Stimulated activated CD8-positive, alpha-beta memory T cell treated with anti-CD3 and anti-CD28 coated beads, Interleukin-12 subunit alpha, Interleukin-12 subunit beta, amount 100 ng/mL, for 24 hours (primary cell): ENCODE results near the gene ADGRA1.

Experiments
- DNase-seq: peaks from one replicate; pipeline ENCODE4 v3.0.0-alpha.2; 2020; ENCODE audit errors: extremely low read depth

The ADGRA1 gene

GRCh38 chr10:133076274-133077038, 11.3 kb upstream of the ADGRA1 start:
- no peak for DNase-seq

- no peak for DNase-seq
These were observed 7.7 kb upstream of the ADGRA1 start for GRCh38 chr10:133079836-133080682.

- no peak for DNase-seq
These were observed 7.1 kb upstream of the ADGRA1 start for GRCh38 chr10:133080683-133081040.

- no peak for DNase-seq
These were observed 6.1 kb upstream of the ADGRA1 start for GRCh38 chr10:133081636-133082035.

DNA sequence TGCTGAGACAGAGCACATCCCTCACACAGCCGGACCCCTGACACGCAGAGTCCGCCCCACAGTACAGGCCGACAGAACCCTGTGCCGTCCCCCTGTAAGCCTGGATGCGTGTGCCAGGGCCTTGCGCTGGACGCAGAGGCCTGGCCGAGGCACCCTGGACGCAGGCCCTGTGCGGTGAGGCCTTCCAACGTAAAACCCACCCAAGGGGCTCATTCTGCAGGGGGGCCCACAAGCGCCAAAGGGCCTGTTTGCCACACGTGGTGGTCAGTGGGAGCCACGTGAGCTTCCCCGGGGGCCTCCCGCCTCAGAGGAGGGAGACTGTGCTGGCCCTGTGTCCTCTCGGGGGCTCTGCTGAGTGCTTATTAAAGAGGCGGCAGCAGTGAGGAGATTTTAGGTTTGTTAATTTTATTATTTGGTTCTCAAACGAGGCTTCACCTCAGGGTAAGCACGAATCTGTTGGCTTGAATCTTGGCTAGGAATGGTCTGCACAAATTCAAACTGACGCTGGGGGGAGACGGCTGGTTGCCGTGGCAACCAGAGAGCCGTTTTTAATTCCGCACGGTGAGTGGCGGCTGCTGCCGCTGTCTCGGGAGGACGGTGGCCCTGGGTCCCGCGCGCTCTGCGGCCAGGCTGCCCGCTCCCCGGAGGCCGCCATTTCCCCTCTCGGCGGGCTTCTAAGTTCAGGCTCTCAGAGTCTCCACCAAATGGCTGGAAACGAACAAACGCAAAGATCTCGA, 4.9 kb upstream of the ADGRA1 start:
- no peak for DNase-seq

DNA sequence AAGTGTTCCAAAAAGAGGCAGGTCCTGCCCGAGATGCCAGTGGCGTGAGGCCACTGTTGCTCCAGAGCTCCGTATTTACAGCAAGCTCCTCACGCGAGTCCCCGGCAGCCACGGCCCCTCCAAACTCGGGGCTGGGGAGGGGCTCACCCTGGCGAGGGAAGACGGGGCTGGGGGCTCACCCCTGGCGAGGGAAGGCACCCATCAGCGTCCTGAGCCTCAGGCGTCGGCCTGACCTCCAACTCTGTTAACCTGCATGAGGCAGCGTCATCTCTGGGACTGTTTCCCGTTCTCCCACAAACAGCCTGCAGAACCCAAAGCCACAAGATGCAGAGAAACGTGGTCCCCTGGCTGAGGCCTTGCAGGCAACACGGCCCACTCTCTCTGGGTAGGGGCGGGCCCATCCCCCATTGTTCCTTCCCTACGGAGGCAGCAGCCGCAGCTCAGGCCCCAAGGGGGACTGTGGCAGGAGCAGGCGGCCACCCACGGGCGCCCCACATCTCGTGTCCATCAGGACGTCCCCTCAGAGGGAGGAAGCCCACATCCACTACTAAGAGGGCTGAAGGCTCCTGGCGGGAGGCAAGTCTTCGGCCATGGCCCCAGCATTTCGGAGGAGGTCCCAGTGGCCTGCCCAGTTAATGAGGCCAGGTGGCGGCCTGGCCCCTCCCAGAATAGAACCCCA, 4.2 kb upstream of the ADGRA1 start:
- DNase-seq: no peak

- no peak for DNase-seq
These were observed 3.2 kb upstream of the ADGRA1 start for GRCh38 chr10:133084491-133084890.

- DNase-seq: no peak
These were observed 2.2 kb upstream of the ADGRA1 start for GRCh38 chr10:133085251-133086125.

DNA sequence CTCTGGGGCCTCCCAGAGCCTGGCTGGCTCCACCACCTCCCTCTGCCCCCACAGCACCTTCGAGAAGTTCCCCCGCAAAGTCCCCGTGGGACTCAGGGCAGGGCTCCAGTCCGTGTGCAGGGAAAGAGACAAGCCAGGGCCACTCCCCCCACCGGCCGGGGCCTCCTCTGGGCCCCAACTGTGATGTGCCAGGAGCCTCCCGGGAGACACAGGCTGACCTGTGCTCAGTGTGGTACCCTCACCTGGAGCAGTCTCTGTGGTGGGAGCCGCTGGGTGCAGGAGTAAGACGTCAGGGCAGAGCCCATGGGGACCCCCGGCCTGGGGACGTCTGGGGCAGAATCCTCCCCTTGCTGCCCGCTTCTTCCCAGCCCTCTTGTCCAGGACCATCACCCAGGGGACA, 1.5 kb upstream of the ADGRA1 start:
- DNase-seq: no peak

DNA sequence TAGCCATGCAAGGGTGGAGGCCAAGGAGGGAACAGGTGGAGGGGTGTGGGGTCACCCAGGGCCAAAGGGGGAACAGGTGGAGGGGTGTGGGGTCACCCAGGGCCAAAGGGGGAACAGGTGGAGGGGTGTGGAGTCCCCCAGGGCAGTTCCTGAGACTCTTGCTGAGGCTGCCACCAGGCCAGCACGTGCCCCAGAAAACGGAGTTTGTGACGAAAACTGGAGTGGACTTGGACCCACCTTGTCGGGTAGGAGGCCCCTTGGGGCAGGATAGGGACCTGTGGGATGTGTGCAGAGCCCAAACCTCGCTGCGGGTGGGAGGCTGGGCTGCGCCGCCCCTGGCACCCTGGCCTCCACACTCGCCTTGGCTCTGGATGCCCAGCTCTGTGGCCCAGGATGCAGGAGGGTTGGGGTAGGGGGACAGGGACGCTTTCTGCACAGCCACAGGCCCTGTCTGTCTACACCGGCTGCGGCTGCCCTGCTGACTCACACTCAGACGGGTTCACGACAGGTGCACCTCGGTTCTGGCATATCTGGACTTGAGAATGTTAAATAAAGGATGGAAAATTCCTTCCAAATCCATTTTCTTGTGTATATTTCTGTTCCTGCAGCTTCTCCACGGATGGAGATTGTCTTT, 562 bp upstream of the ADGRA1 start:
- DNase-seq: no peak

GRCh38 chr10:133088179-133088955, 643 bp downstream of the ADGRA1 start:
- no peak for DNase-seq

- DNase-seq: no peak
These were observed 1.5 kb downstream of the ADGRA1 start for GRCh38 chr10:133088956-133089800.

DNA sequence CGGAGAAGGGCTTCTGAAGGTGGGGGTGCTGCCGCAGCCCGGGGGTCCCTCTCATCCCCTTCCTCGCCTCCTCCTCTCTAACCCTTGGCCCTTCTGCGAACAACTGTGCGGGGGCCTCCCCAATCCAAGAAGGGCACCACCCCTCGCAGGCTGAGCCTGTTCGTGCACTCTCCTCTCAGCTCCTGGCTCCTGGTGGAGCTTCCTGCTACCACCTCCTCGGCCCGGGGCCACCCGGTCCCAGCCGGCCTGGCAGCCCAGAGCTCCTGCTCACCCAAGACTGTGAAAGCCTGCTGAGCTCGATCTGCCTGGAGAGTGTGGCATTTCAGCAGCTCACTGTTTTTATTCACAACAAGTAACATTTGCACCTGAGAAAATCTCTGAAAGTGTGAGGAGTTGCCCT, 2.4 kb downstream of the ADGRA1 start:
- no peak for DNase-seq

- no peak for DNase-seq
These were observed 2.9 kb downstream of the ADGRA1 start for GRCh38 chr10:133090654-133091053.

GRCh38 chr10:133091316-133091715, 3.6 kb downstream of the ADGRA1 start:
- DNase-seq: no peak

- DNase-seq: no peak
These were observed 5.6 kb downstream of the ADGRA1 start for GRCh38 chr10:133093291-133093690.

DNA sequence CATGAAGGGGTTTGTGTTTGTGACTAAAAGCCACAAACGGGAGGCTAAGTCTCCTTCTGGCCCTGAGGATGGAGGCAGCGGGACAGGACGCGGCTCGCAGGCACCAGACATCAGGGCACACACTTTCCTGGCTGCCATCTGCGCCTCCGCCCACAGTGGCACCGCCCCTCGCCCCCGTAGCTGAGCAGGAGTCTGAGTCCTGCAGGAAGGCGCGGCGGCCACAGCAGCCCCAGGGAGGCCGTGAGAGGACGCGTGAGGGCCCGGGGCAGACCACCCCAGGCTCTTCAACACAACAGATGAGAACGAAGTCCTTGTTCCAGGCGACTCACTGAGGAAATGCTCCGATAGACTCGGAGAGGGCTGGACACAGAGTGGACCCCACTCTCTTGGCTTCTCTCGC, 6.6 kb downstream of the ADGRA1 start:
- no peak for DNase-seq

DNA sequence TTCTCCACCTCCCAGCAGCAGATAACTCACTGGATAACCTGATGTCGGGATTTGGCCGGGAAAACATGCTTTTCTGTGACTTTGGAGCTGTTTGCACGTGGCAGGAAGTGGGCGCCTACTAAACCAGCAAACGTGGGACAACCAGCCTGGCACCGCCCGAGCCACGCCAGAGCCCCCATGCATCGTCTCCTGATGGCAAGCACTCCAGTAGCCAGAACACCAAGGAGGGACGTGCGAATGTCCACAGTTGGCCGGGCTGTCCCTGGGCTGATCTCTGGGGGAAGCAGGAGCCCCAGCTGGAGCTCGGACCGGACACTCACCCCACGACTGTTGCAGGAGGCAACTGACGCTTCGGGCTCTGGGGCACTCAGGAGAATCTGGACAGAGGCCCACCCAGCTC, 7.1 kb downstream of the ADGRA1 start:
- DNase-seq: no peak

DNA sequence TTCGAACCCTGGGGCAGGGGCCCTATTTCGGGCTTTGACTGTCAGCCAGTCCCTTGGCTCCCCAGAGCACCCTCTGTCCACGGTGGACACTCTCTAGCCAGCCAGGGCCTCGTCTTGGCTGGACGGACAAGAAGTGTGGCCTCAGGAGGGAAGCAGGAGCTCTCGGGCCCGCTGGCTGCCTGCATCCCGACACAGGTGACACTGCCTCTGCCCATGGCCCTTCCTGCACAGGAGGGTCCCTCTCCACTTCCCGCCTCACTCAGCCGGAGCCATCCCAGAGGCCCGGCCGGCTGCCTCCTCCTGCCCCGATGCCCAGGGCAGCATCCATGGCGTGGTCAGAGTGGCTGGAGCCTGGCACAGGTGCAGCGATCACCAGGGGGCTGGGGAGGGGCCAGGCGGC, 7.9 kb downstream of the ADGRA1 start:
- no peak for DNase-seq
